Caco-2 (cell line): ENCODE measurements around the gene TPBG. TPM values are rescaled to one million over a fixed set of nuclear protein-coding genes. Genes with fewer than 3 reads are reported as not detected.

Experiments used
- Bru-seq: library from RNA; stranded (reverse); fragments of 400-500 nt; gene quantifications from one replicate; lab custom pipeline; 2021; lab: Mats Ljungman, UMichigan
- BruChase-seq, 2 experiments: library from RNA; stranded (reverse); fragments of 400-500 nt; gene quantifications; one replicate each; lab custom pipeline; 2021; lab: Mats Ljungman, UMichigan
- BruUV-seq: library from RNA; stranded (reverse); fragments of 400-500 nt; replicated peaks from 2 replicates; lab custom pipeline; 2021; lab: Mats Ljungman, UMichigan
- CTCF ChIA-PET: fragments of 300-600 bp; sonication (Branson Sonifier 250); formaldehyde crosslinking; loops from one replicate; lab custom pipeline; 2022; ENCODE audit warnings: antibody characterized with exemption; lab: Charles Lee
- POLR2A ChIA-PET: fragments of 300-600 bp; sonication (Branson Sonifier 250); formaldehyde crosslinking; loops from one replicate; lab custom pipeline; 2022; ENCODE audit warnings: antibody characterized with exemption; lab: Charles Lee
- DNase-seq, 2 experiments: peaks; one replicate each; pipeline versions ENCODE4 v3.0.0 to v3.0.0-alpha.2; 2020 to 2022
- H3K27me3 ChIP-seq: replicated peaks from 2 replicates; pipeline ENCODE4 v1.6.0; 2011; ENCODE audit warnings: low read length; ENCODE audit not compliant: control insufficient read depth, insufficient read depth
- H3K36me3 ChIP-seq: 2 replicates; pipeline ENCODE4 v1.5.1; 2011; ENCODE audit warnings: low read length; ENCODE audit not compliant: control insufficient read depth, insufficient read depth
- H3K4me1 ChIP-seq: fragments of 250-450 bp; sonication (Bioruptor Pico); 2 replicates; pipeline ENCODE4 v1.5.1; 2020; ENCODE audit warnings: mild to moderate bottlenecking
- H3K4me3 ChIP-seq: 2 replicates; pipeline ENCODE4 v1.5.1; 2011; ENCODE audit warnings: low read depth, mild to moderate bottlenecking, control low read depth, low read length
- H3K9me3 ChIP-seq: fragments of 250-450 bp; sonication (Bioruptor Pico); 2 replicates; pipeline ENCODE4 v1.5.1; 2020; ENCODE audit warnings: mild to moderate bottlenecking, moderate library complexity
- H3K27ac Mint-ChIP-seq: one replicate; pipeline ENCODE4 v1.8.0; 2022; ENCODE audit warnings: mixed read lengths; ENCODE audit not compliant: unreplicated experiment
- H3K27me3 Mint-ChIP-seq: one replicate; pipeline ENCODE4 v1.8.0; 2022; ENCODE audit warnings: mixed read lengths; ENCODE audit not compliant: insufficient read depth, unreplicated experiment
- H3K36me3 Mint-ChIP-seq: one replicate; pipeline ENCODE4 v1.8.0; 2022; ENCODE audit warnings: mild to moderate bottlenecking, mixed read lengths; ENCODE audit not compliant: insufficient read depth, unreplicated experiment
- H3K4me1 Mint-ChIP-seq: one replicate; pipeline ENCODE4 v1.8.0; 2022; ENCODE audit warnings: low read depth, mixed read lengths; ENCODE audit not compliant: unreplicated experiment
- H3K4me3 Mint-ChIP-seq: one replicate; pipeline ENCODE4 v1.8.0; 2022; ENCODE audit warnings: mild to moderate bottlenecking, moderate library complexity, mixed read lengths; ENCODE audit not compliant: unreplicated experiment
- H3K9me3 Mint-ChIP-seq: one replicate; pipeline ENCODE4 v1.8.0; 2022; ENCODE audit warnings: mixed read lengths; ENCODE audit not compliant: unreplicated experiment
- CTCF ChIP-seq, 2 experiments: fragments of 200-600 bp in 1 of 2; IDR thresholded peaks; 1 replicate in 1 of 2; 2 replicates in 1 of 2; pipeline versions ENCODE4 v1.5.1 to v1.8.0; 2011 to 2022; ENCODE audit warnings: antibody characterized with exemption in 1 of 2, control low read depth in 1 of 2, inconsistent platforms in 1 of 2, low read depth in 1 of 2, low read length in 1 of 2, mild to moderate bottlenecking in 1 of 2, moderate library complexity in 1 of 2; ENCODE audit not compliant: insufficient read depth in 1 of 2, severe bottlenecking in 1 of 2, unreplicated experiment in 1 of 2
- intact Hi-C: fragments of 100-400 bp; cut with micrococcal nuclease; formaldehyde crosslinking; loops from one replicate; pipeline ENCODE4 v1.10.0; 2022; ENCODE audit not compliant: unreplicated experiment
- long read RNA-seq: library from polyadenylated mRNA; stranded (forward); transcript quantifications from one replicate; pipeline ENCODE4 v2.0.0, GENCODE V29; 2022
- total RNA-seq: library from RNA; stranded (reverse); gene quantifications from 2 replicates; pipeline ENCODE4 v1.2.3, GENCODE V29; 2022

TPBG gene
- 4.0 and 4.3 TPM in 2 replicates for total RNA-seq
- percentile 45 among the genes with signal in this experiment for Bru-seq, nascent RNA
- BruChase-seq, experiment 1, labeled RNA remaining after a 2-hour chase = percentile 56 among the genes with signal in this experiment
- BruChase-seq, experiment 2, labeled RNA remaining after a 6-hour chase = percentile 51 among the genes with signal in this experiment
- long read RNA-seq, full-length matches to known transcripts = 15 of 21 reads
- long read RNA-seq, partial matches to known transcripts = 0 of 21 reads
- long read RNA-seq, other reads (novel, unspliced or antisense) = 6 of 21 reads

DNA sequence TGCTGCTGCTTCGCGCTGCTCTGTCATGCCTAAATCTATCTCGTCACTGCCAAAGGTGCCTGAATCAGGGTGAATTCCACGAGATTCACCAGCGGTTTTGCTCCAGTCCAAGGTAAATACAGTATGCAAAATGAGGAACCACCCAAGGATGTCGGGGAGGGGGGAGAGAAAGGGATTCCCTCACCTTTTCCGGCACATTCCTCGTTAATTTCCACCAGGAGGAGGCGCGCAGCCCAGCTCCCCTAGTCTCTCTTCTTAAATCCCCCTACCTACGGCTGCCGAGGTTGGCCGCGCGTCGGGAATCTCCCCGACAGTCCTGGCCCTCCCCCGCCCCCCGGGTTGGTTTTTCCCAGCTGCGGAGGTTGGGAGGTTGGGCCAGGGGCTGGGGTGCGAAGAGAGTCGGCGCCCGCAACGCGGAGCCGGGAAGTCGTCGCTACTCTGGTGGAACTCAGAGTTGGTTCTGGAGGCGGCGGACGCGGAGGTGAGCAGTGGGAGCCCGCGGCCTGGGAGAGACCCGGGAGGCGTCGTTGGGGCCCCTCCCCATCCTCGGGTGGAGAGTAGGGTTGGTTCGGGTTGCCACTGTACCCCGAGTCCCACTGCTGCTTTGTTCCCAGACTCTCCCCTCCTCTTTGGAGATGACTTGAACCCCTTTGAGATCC, at the start of gene TPBG:
Gene TPBG (plus strand): TSS at position 390 of the 659 bp plus-strand sequence. CDS start 1,145 bp downstream, outside the sequence.
- intact Hi-C loops = loop anchor here (2.0 to 10.0 kb wide), 4 partner anchors 111 to 694 kb away; no protein-coding TSS in a partner anchor
- peak within 1 kb of the TSS; percentile 54 for H3K27ac Mint-ChIP-seq
- peak; percentile 66 to 68 for DNase-seq

GRCh38 chr6:82322386-82322785, 41.2 kb upstream of the TPBG start:
- no peak for TF ChIP-seq CTCF (IDR thresholded peaks at IDR 0.05; ENCODE audit: insufficient read depth in 1 of 2, low read depth in 1 of 2, low read length in 1 of 2, severe bottlenecking in 1 of 2, unreplicated experiment in 1 of 2)
- H3K36me3 ChIP-seq = no peaks in the 10 kb centered on the region
- no peaks in the 10 kb centered on the region for H3K27me3 ChIP-seq
- H3K4me1 ChIP-seq = no peaks in the 10 kb centered on the region
- DNase-seq = no peak
- H3K4me1 Mint-ChIP-seq = no peaks in the 10 kb centered on the region
- H3K36me3 Mint-ChIP-seq = no peaks in the 10 kb centered on the region
- H3K4me3 ChIP-seq = no peak overlapping the region
- no TSS peak for BruUV-seq
- CTCF ChIA-PET = no interaction called here
- intact Hi-C loops = no loop called here
- H3K27me3 Mint-ChIP-seq = peaks cover 3% of the 10 kb centered on the region
- no peaks in the 10 kb centered on the region for H3K9me3 ChIP-seq
- H3K27ac Mint-ChIP-seq = no peak overlapping the region
- no peak overlapping the region for H3K4me3 Mint-ChIP-seq
- no peaks in the 10 kb centered on the region for H3K9me3 Mint-ChIP-seq
- POLR2A ChIA-PET = no interaction called here

More for the DNA sequence above, at the start of gene TPBG:
- no TSS peak for BruUV-seq
- H3K4me3 ChIP-seq = peak within 1 kb of the TSS; percentile 62
- Mint-ChIP-seq H3K4me1 (peaks cover 8% of the 10 kb centered on the region), H3K36me3 (peaks cover 6% of the 10 kb centered on the region), H3K27me3 (peaks cover 23% of the 10 kb centered on the region), H3K4me3 (peak within 1 kb of the TSS; percentile 85), H3K9me3 (no peaks in the 10 kb centered on the region)
- ChIA-PET CTCF (interaction anchor here (1.0 to 1.3 kb wide), 2 partner anchors 16 to 93 kb away, joined by 3 to 10 read pairs; no protein-coding TSS in a partner anchor), POLR2A (no interaction called here)
- H3K27me3 ChIP-seq = no peaks in the 10 kb centered on the region; the same call in 1 of the 2 replicates
- peak in 1 of 2 experiments; percentile 45 for TF ChIP-seq CTCF (IDR thresholded peaks at IDR 0.05; ENCODE audit: insufficient read depth in 1 of 2, low read depth in 1 of 2, low read length in 1 of 2, severe bottlenecking in 1 of 2, unreplicated experiment in 1 of 2)
- H3K9me3 ChIP-seq = no peaks in the 10 kb centered on the region
- H3K36me3 ChIP-seq = no peaks in the 10 kb centered on the region
- H3K4me1 ChIP-seq = no peaks in the 10 kb centered on the region; the same call in 1 of the 2 replicates

DNA sequence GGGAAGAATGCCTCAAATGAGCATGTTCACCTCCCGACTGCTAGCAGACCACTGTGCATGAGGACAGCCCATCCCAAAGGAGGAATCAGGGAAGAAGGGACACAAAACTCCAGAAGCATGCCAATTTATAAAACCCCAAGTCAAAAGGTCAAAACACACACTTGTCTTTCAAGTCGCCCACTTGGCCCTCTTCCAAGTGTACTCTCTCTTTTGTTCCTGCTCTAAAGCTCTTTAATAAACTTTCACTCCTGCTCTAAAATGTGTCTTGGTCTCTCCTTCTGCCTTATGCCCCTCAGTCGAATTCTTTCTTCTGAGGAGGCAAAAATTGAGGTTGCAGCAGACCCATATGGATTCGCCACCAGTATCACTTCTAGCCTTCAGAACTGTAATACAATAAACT, 33.9 kb upstream of the TPBG start:
- ChIA-PET CTCF (no interaction called here), POLR2A (no interaction called here)
- no peak overlapping the region for H3K4me3 ChIP-seq
- intact Hi-C loops = no loop called here
- Mint-ChIP-seq H3K4me3 (no peak overlapping the region), H3K9me3 (no peaks in the 10 kb centered on the region), H3K27ac (no peak overlapping the region), H3K36me3 (no peaks in the 10 kb centered on the region), H3K27me3 (peaks cover 1% of the 10 kb centered on the region), H3K4me1 (no peaks in the 10 kb centered on the region)
- H3K9me3 ChIP-seq = no peaks in the 10 kb centered on the region
- no TSS peak for BruUV-seq
- H3K36me3 ChIP-seq = no peaks in the 10 kb centered on the region; the same call in 1 of the 2 replicates
- H3K27me3 ChIP-seq = no peaks in the 10 kb centered on the region
- H3K4me1 ChIP-seq = 0 out of 2 replicates have a peak, but pooled peaks cover 7% of the 10 kb centered on the region
- TF ChIP-seq CTCF (IDR thresholded peaks at IDR 0.05; ENCODE audit: insufficient read depth in 1 of 2, low read depth in 1 of 2, low read length in 1 of 2, severe bottlenecking in 1 of 2, unreplicated experiment in 1 of 2) = no peak
- no peak for DNase-seq
